Choroid plexus epithelial cell (primary cell): ENCODE measurements around the gene PRICKLE2.
A peak's percentile ranks its signal among the peaks of the same experiment; 100 is the strongest.

ENCODE experiments used
- DNase-seq: peaks from one replicate; pipeline ENCODE4 v3.0.0-alpha.2; 2010; ENCODE audit warnings: low read depth
- H3K4me3 ChIP-seq: 2 replicates; pipeline ENCODE4 v1.5.1; 2011; ENCODE audit warnings: low read depth, mild to moderate bottlenecking, control low read depth, low read length, moderate library complexity
- CTCF ChIP-seq: conservative IDR thresholded peaks from 2 replicates; pipeline ENCODE4 v1.5.1; 2011; ENCODE audit warnings: low read depth, mild to moderate bottlenecking, control low read depth, inconsistent platforms, low read length, moderate library complexity

The PRICKLE2 gene

GRCh38 chr3:64238971-64239667 is 13.9 kb upstream of the PRICKLE2 start:
- DNase-seq, result peak; percentile 98
- TF ChIP-seq CTCF, result no peak
- peak overlapping the region; percentile 6 for H3K4me3 ChIP-seq

- no peak overlapping the region for H3K4me3 ChIP-seq
- TF ChIP-seq CTCF, result no peak
- no peak for DNase-seq
These were observed 11.8 kb upstream of the PRICKLE2 start for GRCh38 chr3:64237083-64237482.

- DNase-seq, result no peak
- H3K4me3 ChIP-seq, result no peak overlapping the region
- no peak for TF ChIP-seq CTCF
These were observed 10.3 kb upstream of the PRICKLE2 start for GRCh38 chr3:64235605-64236004.

GRCh38 chr3:64234571-64234970 is 9.3 kb upstream of the PRICKLE2 start:
- TF ChIP-seq CTCF, result no peak
- DNase-seq, result no peak
- no peak overlapping the region for H3K4me3 ChIP-seq

- TF ChIP-seq CTCF, result no peak
- no peak for DNase-seq
- no peak overlapping the region for H3K4me3 ChIP-seq
These were observed 7.6 kb upstream of the PRICKLE2 start for GRCh38 chr3:64232821-64233220.

GRCh38 chr3:64229903-64230302 is 4.6 kb upstream of the PRICKLE2 start:
- H3K4me3 ChIP-seq, result no peak overlapping the region
- peak; percentile 72 for DNase-seq
- TF ChIP-seq CTCF, result no peak

- H3K4me3 ChIP-seq, result no peak overlapping the region
- DNase-seq, result no peak
- TF ChIP-seq CTCF, result no peak
These were observed 2.8 kb upstream of the PRICKLE2 start for GRCh38 chr3:64228110-64228509.
